Uterus (tissue), 4 donors: ENCODE measurements around the gene LMCD1. TPM values are rescaled to one million over a fixed set of nuclear protein-coding genes. Genes with fewer than 3 reads are reported as not detected.
A peak's percentile ranks its signal among the peaks of the same experiment; 100 is the strongest.

Experiments
- DNase-seq, 2 donors: peaks; one replicate each; pipeline ENCODE4 v3.0.0-alpha.2; 2019 to 2020
- H3K27ac ChIP-seq, 2 donors: fragments of 200-600 bp; sonication (generic); 1 replicate in 1 of 2; 2 replicates in 1 of 2; pipeline ENCODE4 v1.5.1; 2016 to 2018
- H3K27me3 ChIP-seq, 2 donors: fragments of 200-600 bp; sonication (generic); one replicate each; pipeline ENCODE4 v1.5.1; 2018 to 2019; ENCODE audit warnings: control low read depth in 1 of 2
- H3K36me3 ChIP-seq, 2 donors: fragments of 200-600 bp; sonication (generic); one replicate each; pipeline ENCODE4 v1.5.1; 2019; ENCODE audit warnings: control low read depth in 1 of 2
- H3K4me1 ChIP-seq, 2 donors: fragments of 200-600 bp; sonication (generic); one replicate each; pipeline ENCODE4 v1.5.1; 2018 to 2019; ENCODE audit warnings: control low read depth in 1 of 2
- H3K4me3 ChIP-seq, 2 donors: fragments of 200-600 bp; sonication (generic); 1 replicate in 1 of 2; 2 replicates in 1 of 2; pipeline ENCODE4 v1.5.1; 2018 to 2019; ENCODE audit warnings: mild to moderate bottlenecking in 1 of 2
- H3K9me3 ChIP-seq, 2 donors: fragments of 200-600 bp; sonication (generic); one replicate each; pipeline ENCODE4 v1.5.1; 2019; ENCODE audit warnings: control low read depth in 1 of 2
- POLR2A ChIP-seq, 2 donors: fragments of 450-650 bp; IDR thresholded peaks; one replicate each; pipeline ENCODE4 v1.6.1; 2016; ENCODE audit warnings: antibody characterized with exemption in 2 of 2, mild to moderate bottlenecking in 1 of 2, moderate library complexity in 1 of 2
- intact Hi-C: fragments of 100-400 bp; cut with DNase I; formaldehyde crosslinking; loops from one replicate; pipeline ENCODE4 v1.15.1; 2023; ENCODE audit warnings: low total_unique reads
- total RNA-seq, 4 donors: library from RNA; depleted of rRNA in 3 of 4; stranded (reverse); fragments of >200 nt in 3 of 4; gene quantifications; one replicate each; pipeline versions ENCODE4 v1.1.0 to v1.2.4, GENCODE V29; 2014 to 2023
- TF ChIP-seq, protein P1 (sequence below), 4 experiments: fragments of 200-600 bp in 2 of 4; fragments of 450-650 bp in 2 of 4; sonication (generic) in 2 of 4; IDR thresholded peaks; one replicate each; pipeline ENCODE4 v1.5.1; 2016 to 2019; ENCODE audit warnings: antibody characterized with exemption in 4 of 4, mild to moderate bottlenecking in 2 of 4, moderate library complexity in 1 of 4
- donor health status: DM: yes; HTN: yes; CAD: no.

LMCD1 gene
- total RNA-seq, 4 donors from 2014 or later = 70.9 to 163 (median 115) TPM

DNA sequence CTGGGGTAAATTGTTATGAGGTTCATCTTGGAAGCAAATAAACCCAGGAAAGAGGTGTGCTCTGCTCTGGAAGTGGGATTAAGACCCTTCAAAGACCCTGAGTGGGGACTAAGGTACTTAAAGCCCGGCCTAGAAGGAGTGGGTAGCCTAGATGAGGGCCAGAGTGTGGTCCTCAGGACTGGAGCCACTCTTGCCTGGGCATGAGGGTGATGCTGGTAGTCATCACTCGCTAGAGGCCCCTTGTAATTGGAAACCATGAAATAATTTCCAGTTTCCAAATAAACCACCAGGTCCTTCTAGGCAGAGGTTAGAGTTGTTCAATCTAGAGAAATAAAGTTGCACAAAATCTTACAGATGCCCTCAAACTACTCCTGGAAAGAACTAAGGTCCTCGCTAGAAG is 15.2 kb upstream of the LMCD1 start:
- H3K4me1 ChIP-seq = peaks cover 5 to 11% of the 10 kb centered on the region in 2 donors
- TF ChIP-seq POLR2A (IDR thresholded peaks at IDR 0.05) = no peak
- TF ChIP-seq, protein P1, sequence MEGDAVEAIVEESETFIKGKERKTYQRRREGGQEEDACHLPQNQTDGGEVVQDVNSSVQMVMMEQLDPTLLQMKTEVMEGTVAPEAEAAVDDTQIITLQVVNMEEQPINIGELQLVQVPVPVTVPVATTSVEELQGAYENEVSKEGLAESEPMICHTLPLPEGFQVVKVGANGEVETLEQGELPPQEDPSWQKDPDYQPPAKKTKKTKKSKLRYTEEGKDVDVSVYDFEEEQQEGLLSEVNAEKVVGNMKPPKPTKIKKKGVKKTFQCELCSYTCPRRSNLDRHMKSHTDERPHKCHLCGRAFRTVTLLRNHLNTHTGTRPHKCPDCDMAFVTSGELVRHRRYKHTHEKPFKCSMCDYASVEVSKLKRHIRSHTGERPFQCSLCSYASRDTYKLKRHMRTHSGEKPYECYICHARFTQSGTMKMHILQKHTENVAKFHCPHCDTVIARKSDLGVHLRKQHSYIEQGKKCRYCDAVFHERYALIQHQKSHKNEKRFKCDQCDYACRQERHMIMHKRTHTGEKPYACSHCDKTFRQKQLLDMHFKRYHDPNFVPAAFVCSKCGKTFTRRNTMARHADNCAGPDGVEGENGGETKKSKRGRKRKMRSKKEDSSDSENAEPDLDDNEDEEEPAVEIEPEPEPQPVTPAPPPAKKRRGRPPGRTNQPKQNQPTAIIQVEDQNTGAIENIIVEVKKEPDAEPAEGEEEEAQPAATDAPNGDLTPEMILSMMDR (IDR thresholded peaks at IDR 0.05) = no peak
- peak overlapping the region; percentile 45 to 81 for H3K27ac ChIP-seq

DNA sequence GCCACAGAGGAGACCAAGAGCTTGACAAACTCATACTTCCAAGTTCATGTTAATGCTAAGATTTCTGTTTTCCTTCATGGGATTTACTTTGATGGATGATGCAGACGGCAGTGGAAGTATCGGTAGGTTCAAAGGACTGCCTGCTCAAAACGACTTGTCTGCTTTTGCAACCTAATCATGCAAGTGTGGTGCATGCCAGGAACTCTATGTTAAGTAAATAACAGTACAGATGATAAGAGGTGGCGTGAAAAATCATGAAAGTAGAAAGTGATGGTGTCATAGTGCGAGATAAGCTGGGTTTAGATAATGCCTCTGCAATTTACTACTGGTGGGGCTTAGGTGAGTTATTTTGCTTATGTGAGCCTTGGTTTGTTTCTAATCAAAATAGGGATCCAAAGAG is 14.7 kb upstream of the LMCD1 start:
- no peaks in the 10 kb centered on the region for H3K36me3 ChIP-seq
- H3K4me3 ChIP-seq = no peak overlapping the region
- H3K27ac ChIP-seq = peak overlapping the region; percentile 45 to 81
- no peaks in the 10 kb centered on the region for H3K9me3 ChIP-seq
- TF ChIP-seq POLR2A (IDR thresholded peaks at IDR 0.05) = no peak
- TF ChIP-seq, protein P1 (IDR thresholded peaks at IDR 0.05) = no peak
- peak in 1 of 2 donors; percentile 53 for DNase-seq
- intact Hi-C loops = no loop called here
- H3K27me3 ChIP-seq = no peaks in the 10 kb centered on the region
- peaks cover 5 to 11% of the 10 kb centered on the region in 2 donors for H3K4me1 ChIP-seq

More for the DNA sequence above, 15.2 kb upstream of the LMCD1 start:
- H3K9me3 ChIP-seq = no peaks in the 10 kb centered on the region
- intact Hi-C loops = no loop called here
- DNase-seq = no peak
- H3K36me3 ChIP-seq = no peaks in the 10 kb centered on the region
- no peak overlapping the region for H3K4me3 ChIP-seq
- no peaks in the 10 kb centered on the region for H3K27me3 ChIP-seq

DNA sequence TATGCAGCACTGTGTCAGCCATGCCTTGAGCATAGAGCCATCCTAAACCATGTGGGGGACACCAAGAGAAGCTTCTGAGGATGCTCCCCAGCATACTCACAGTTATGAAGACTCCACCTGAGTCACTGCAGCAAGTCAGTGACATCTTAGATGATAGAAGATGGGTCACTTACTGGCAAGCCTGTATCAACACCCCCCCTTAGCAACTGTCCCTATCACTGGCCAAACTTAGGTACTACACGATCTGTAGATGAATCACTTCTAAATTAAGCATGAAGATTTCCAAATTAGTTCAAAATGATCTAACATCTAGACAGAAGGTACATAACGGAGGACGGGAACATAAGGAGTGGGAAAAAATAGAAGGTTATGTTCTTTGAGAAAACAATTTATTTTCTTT is 13.2 kb upstream of the LMCD1 start:
- H3K4me1 ChIP-seq = peaks cover 0 to 11% of the 10 kb centered on the region in 2 donors
- TF ChIP-seq, protein P1 (IDR thresholded peaks at IDR 0.05) = peak in 2 of 4 experiments; percentile 17 to 19
- no peak for TF ChIP-seq POLR2A (IDR thresholded peaks at IDR 0.05)
- no peaks in the 10 kb centered on the region for H3K27me3 ChIP-seq
- peak overlapping the region; percentile 77 to 81 for H3K27ac ChIP-seq
- H3K9me3 ChIP-seq = no peaks in the 10 kb centered on the region
- H3K36me3 ChIP-seq = no peaks in the 10 kb centered on the region
- DNase-seq = peak; percentile 29 to 57
- H3K4me3 ChIP-seq = no peak overlapping the region
- intact Hi-C loops = no loop called here

DNA sequence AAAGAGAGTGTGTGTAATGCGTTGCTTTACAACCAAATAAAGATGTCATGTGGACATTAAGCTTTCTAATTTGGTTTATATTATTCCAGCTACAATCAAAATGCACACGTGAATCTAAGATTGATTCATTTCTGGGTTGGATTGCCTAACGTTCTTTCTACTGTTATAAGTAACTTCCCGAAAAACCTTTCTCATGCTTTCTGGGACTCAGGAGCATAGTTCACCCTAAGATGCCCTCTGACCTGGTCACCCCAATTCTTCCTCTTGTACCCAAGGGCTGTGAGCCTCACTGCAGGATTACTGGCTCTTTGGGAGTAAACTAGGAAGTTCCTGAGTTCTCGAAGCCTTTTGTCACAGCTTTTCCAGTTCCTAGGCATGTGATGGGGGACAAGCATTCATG is 12.7 kb upstream of the LMCD1 start:
- no peaks in the 10 kb centered on the region for H3K36me3 ChIP-seq
- DNase-seq = peak; percentile 35 to 50
- H3K27ac ChIP-seq = peak overlapping the region; percentile 77 to 81
- H3K27me3 ChIP-seq = no peaks in the 10 kb centered on the region
- intact Hi-C loops = no loop called here
- TF ChIP-seq POLR2A (IDR thresholded peaks at IDR 0.05) = no peak
- TF ChIP-seq, protein P1 (IDR thresholded peaks at IDR 0.05) = no peak
- no peaks in the 10 kb centered on the region for H3K9me3 ChIP-seq
- H3K4me3 ChIP-seq = no peak overlapping the region
- peaks cover 0 to 11% of the 10 kb centered on the region in 2 donors for H3K4me1 ChIP-seq

DNA sequence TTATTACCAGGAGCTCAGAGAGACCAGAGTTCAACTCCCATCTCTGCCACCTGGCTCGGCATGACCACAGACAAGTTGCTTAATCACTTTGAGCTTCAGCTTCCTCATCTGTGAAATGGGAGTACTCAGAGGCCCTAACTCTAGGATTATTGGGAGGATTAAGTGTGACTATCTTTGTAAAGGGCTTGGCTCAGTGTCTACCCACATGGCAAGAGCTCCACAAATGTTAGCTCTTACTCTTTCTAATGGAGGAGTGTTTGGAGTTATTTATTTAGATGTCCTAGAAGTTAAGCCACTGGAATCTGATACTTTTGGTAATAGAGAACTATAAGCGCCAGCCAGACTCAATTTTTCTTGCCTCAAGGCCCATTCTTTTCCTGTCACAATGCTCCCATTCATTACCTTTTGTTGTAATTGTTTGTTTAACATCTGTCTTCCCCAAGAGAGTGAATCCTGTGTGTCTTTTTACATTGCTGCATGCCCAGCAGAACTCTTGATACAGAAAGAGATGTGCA is 12.3 kb upstream of the LMCD1 start:
- TF ChIP-seq, protein P1 (IDR thresholded peaks at IDR 0.05) = no peak
- no peak for TF ChIP-seq POLR2A (IDR thresholded peaks at IDR 0.05)
- Histone ChIP-seq H3K36me3 (no peaks in the 10 kb centered on the region), H3K27me3 (no peaks in the 10 kb centered on the region), H3K27ac (peak overlapping the region; percentile 77 to 81), H3K4me1 (peaks cover 0 to 11% of the 10 kb centered on the region in 2 donors), H3K9me3 (no peaks in the 10 kb centered on the region), H3K4me3 (no peak overlapping the region)
- intact Hi-C loops = no loop called here
- no peak for DNase-seq
